GM12878 (cell line): ENCODE results near the gene SHROOM4. TPM values are rescaled to one million over a fixed set of nuclear protein-coding genes. Genes with fewer than 3 reads are reported as not detected.

Experiments
- ATAC-seq: fragments of 200-7000 bp; cut with Tn5 transposase; 3 replicates; pipeline ENCODE4 v1.9.1; 2020; ENCODE audit warnings: mild to moderate bottlenecking, moderate library complexity
- BruUV-seq: library from RNA; stranded (reverse); fragments of 400-500 nt; replicated peaks from 2 replicates; lab custom pipeline; 2021; lab: Mats Ljungman, UMichigan
- CTCF ChIA-PET: fragments of 300-600 bp; sonication (Branson Sonifier 250); formaldehyde crosslinking; extraction: SDS; loops from one replicate; lab custom pipeline; 2021; ENCODE audit warnings: inconsistent platforms; lab: Yijun Ruan, JAX
- POLR2A ChIA-PET: fragments of 350-600 bp; formaldehyde crosslinking; extraction: SDS; loops from one replicate; lab custom pipeline; 2021; ENCODE audit warnings: inconsistent platforms; lab: Charles Lee
- RAD21 ChIA-PET: fragments of 300-600 bp; sonication (Branson Sonifier 250); formaldehyde crosslinking; loops from one replicate; lab custom pipeline; 2023; ENCODE audit warnings: antibody characterized with exemption; ENCODE audit not compliant: unreplicated experiment; lab: Charles Lee
- SMC1A ChIA-PET: fragments of 300-600 bp; sonication (Branson Sonifier 250); formaldehyde crosslinking; loops from one replicate; lab custom pipeline; 2023; ENCODE audit not compliant: unreplicated experiment, uncharacterized antibody; lab: Charles Lee
- DNase-seq: peaks from one replicate; pipeline ENCODE4 v3.0.0-alpha.2; 2011; ENCODE audit warnings: low read depth, low spot score
- FAIRE-seq: peaks from 3 replicates; lab custom pipeline; 2011; peaks lifted over from hg19 to GRCh38; lab: Jason Lieb, UNC
- H2AFZ ChIP-seq: 2 replicates; pipeline ENCODE4 v1.6.0; 2011; ENCODE audit warnings: low read depth, low read length, control low read depth; ENCODE audit not compliant: control insufficient read depth
- H3K27ac ChIP-seq: 2 replicates; pipeline ENCODE4 v1.5.1; 2011; ENCODE audit warnings: control low read depth; ENCODE audit not compliant: control insufficient read depth, insufficient read depth
- H3K27me3 ChIP-seq, 2 experiments: replicated peaks in 1 of 2; 2 replicates each; pipeline versions ENCODE4 v1.6.0 to v1.6.1; 2011; ENCODE audit warnings: low read length in 1 of 2; ENCODE audit not compliant: control insufficient read depth in 2 of 2, insufficient read depth in 2 of 2
- H3K36me3 ChIP-seq, 2 experiments: 2 replicates each; pipeline ENCODE4 v1.5.1; 2011; ENCODE audit warnings: low read length in 1 of 2; ENCODE audit not compliant: control insufficient read depth in 2 of 2, insufficient read depth in 2 of 2
- H3K4me1 ChIP-seq: 2 replicates; pipeline ENCODE4 v1.6.1; 2011; ENCODE audit warnings: mild to moderate bottlenecking, low read length, moderate library complexity, mixed read lengths; ENCODE audit not compliant: control insufficient read depth, insufficient read depth
- H3K4me2 ChIP-seq: 2 replicates; pipeline ENCODE4 v1.6.0; 2011; ENCODE audit warnings: control low read depth; ENCODE audit not compliant: control insufficient read depth, insufficient read depth
- H3K4me3 ChIP-seq: fragments of 200-600 bp; sonication (generic); 2 replicates; pipeline ENCODE4 v1.5.1; 2016
- H3K79me2 ChIP-seq: 2 replicates; pipeline ENCODE4 v1.6.0; 2011; ENCODE audit warnings: low read length; ENCODE audit not compliant: control insufficient read depth, insufficient read depth
- H3K9ac ChIP-seq: 2 replicates; pipeline ENCODE4 v1.8.0; 2011; ENCODE audit warnings: low read length, control low read depth, mixed read lengths; ENCODE audit not compliant: control insufficient read depth, insufficient read depth
- H3K9me3 ChIP-seq: replicated peaks from 3 replicates; pipeline ENCODE4 v1.5.1; 2011; ENCODE audit warnings: mild to moderate bottlenecking, low read length; ENCODE audit not compliant: control insufficient read depth, insufficient read depth
- H4K20me1 ChIP-seq: 2 replicates; pipeline ENCODE4 v1.6.0; 2011; ENCODE audit not compliant: control insufficient read depth, insufficient read depth
- ASH2L ChIP-seq: fragments of 300-600, 200-600 bp; sonication (generic); IDR thresholded peaks from 2 replicates; pipeline ENCODE4 v1.6.1; 2017; ENCODE audit warnings: low read depth, mild to moderate bottlenecking, borderline replicate concordance
- CEBPB ChIP-seq, 2 experiments: fragments of 150-350 bp in 1 of 2; IDR thresholded peaks; 2 replicates each; pipeline ENCODE4 v1.6.1; 2012 to 2014; ENCODE audit warnings: low read depth in 2 of 2, low read length in 2 of 2, borderline replicate concordance in 1 of 2, inconsistent platforms in 1 of 2
- HDAC2 ChIP-seq: fragments of 200-600 bp; sonication (generic); IDR thresholded peaks from 2 replicates; pipeline ENCODE4 v1.6.1; 2017
- IKZF1 ChIP-seq: fragments of 450-650 bp; conservative IDR thresholded peaks from 2 replicates; pipeline ENCODE4 v1.6.1; 2017; ENCODE audit warnings: antibody characterized with exemption, mild to moderate bottlenecking
- NR2F1 ChIP-seq: fragments of 450-650 bp; conservative IDR thresholded peaks from 2 replicates; pipeline ENCODE4 v1.6.1; 2017; ENCODE audit warnings: mild to moderate bottlenecking
- RBBP5 ChIP-seq: fragments of 200-600 bp; sonication (generic); conservative IDR thresholded peaks from 2 replicates; pipeline ENCODE4 v1.6.1; 2016
- RELB ChIP-seq: fragments of 450-650 bp; IDR thresholded peaks from 2 replicates; pipeline ENCODE4 v1.6.1; 2017; ENCODE audit warnings: low read depth, mild to moderate bottlenecking, moderate library complexity
- SMAD1 ChIP-seq: fragments of 450-650 bp; IDR thresholded peaks from 2 replicates; pipeline ENCODE4 v1.6.1; 2018; ENCODE audit warnings: mild to moderate bottlenecking, low read depth; ENCODE audit not compliant: partially characterized antibody
- SUZ12 ChIP-seq: fragments of 200-600 bp; sonication (generic); IDR thresholded peaks from one replicate; pipeline ENCODE4 v1.6.1; 2018; ENCODE audit warnings: antibody characterized with exemption, mild to moderate bottlenecking; ENCODE audit not compliant: unreplicated experiment
- WGBS: methylation state at CpG from one replicate; pipeline ENCODE4 v1.1.6; 2016; ENCODE audit warnings: low lambda C conversion rate; ENCODE audit not compliant: insufficient replicate concordance, insufficient coverage; ENCODE audit errors: missing lambda C conversion rate; 5-methylcytosine and 5-hydroxymethylcytosine counted together
- in situ Hi-C: fragments of 300-500 bp; cut with MboI; formaldehyde crosslinking; loops from 9 replicates; pipeline ENCODE4 v1.14.3; 2018; ENCODE audit warnings: mixed read lengths
- intact Hi-C: fragments of 100-400 bp; cut with micrococcal nuclease; formaldehyde crosslinking; loops from one replicate; pipeline ENCODE4 v1.14.2; 2022; ENCODE audit not compliant: unreplicated experiment
- polyA plus RNA-seq, 11 experiments: library from polyadenylated mRNA; depleted of rRNA in 4 of 11; unstranded in 6 of 11; stranded (reverse) in 5 of 11; fragments of >200 nt; fragmentation: Nextera tagmentation in 4 of 11; fragmentation: Illumina TruSeq in 1 of 11; extraction: Ambion mirVana in 4 of 11; extraction: Trizol in 1 of 11; gene quantifications; 1 replicate in 1 of 11; 2 replicates in 10 of 11; pipeline versions ENCODE4 v1.2.1 to v1.2.3, GENCODE V29; 2011 to 2016; ENCODE audit warnings: inconsistent platforms in 2 of 11, missing spikeins in 2 of 11, low read depth in 1 of 11
- total RNA-seq, 4 experiments: library from RNA; depleted of rRNA in 3 of 4; stranded (reverse); fragments of >200 nt in 3 of 4; fragmentation: Illumina TruSeq in 1 of 4; extraction: Trizol in 1 of 4; gene quantifications; 2 replicates each; pipeline versions ENCODE4 v1.2.1 to v1.2.3, GENCODE V29; 2013 to 2021

Gene SHROOM4
- total and polyA plus RNA-seq, 10 of the 15 experiments (the other 5 are each of a cell fraction or from before 2014, with no cell fraction given), result 0.01 to 0.03 TPM; not detected in 8

- ChIA-PET SMC1A (no interaction called here), CTCF (no interaction called here), POLR2A (no interaction called here), RAD21 (no interaction called here)
- Histone ChIP-seq H3K27ac (no peak overlapping the region), H4K20me1 (no peaks in the 10 kb centered on the region), H3K4me3 (no peak overlapping the region), H3K36me3 (no peaks in the 10 kb centered on the region), H3K9ac (no peak overlapping the region), H2AFZ (no peak overlapping the region), H3K4me2 (no peak overlapping the region), H3K27me3 (no peaks in the 10 kb centered on the region), H3K9me3 (no peaks in the 10 kb centered on the region), H3K79me2 (no peaks in the 10 kb centered on the region), H3K4me1 (no peaks in the 10 kb centered on the region)
- in situ Hi-C loops (no loop called here), intact Hi-C loops (no loop called here)
- no TSS peak for BruUV-seq
- FAIRE-seq (no peak), DNase-seq (no peak), ATAC-seq (no peak)
- TF ChIP-seq ASH2L (no peak), SUZ12 (no peak), HDAC2 (no peak), SMAD1 (no peak), RELB (no peak), CEBPB (IDR thresholded peaks at IDR 0.05; ENCODE audit: borderline replicate concordance in 1 of 2, low read depth in 2 of 2, low read length in 2 of 2) (no peak), IKZF1 (no peak), NR2F1 (no peak), RBBP5 (no peak)
- WGBS, result 20% methylated on average over 4 of the region's 4 CpGs
Measured at GRCh38 chrX:50805276-50805675, 8.7 kb downstream of the SHROOM4 start.
